HEK293T (cell line): ENCODE results near the gene PDE8A.

Experiments used
- CTBP1 ChIP-seq: fragments of 450-650 bp; IDR thresholded peaks from 2 replicates; pipeline ENCODE4 v1.6.1; 2016; ENCODE audit warnings: borderline replicate concordance
- ELF4 ChIP-seq: fragments of 450-650 bp; IDR thresholded peaks from 2 replicates; pipeline ENCODE4 v1.6.1; 2017; ENCODE audit warnings: antibody characterized with exemption
- FOXK2 ChIP-seq: fragments of 450-650 bp; IDR thresholded peaks from 2 replicates; pipeline ENCODE4 v1.6.1; 2016; ENCODE audit warnings: mild to moderate bottlenecking
- HDGF ChIP-seq: fragments of 450-650 bp; IDR thresholded peaks from 2 replicates; pipeline ENCODE4 v1.6.1; 2017; ENCODE audit warnings: antibody characterized with exemption, borderline replicate concordance
- L3MBTL2 ChIP-seq: fragments of 450-650 bp; conservative IDR thresholded peaks from 2 replicates; pipeline ENCODE4 v1.6.1; 2016; ENCODE audit warnings: mild to moderate bottlenecking

DNA sequence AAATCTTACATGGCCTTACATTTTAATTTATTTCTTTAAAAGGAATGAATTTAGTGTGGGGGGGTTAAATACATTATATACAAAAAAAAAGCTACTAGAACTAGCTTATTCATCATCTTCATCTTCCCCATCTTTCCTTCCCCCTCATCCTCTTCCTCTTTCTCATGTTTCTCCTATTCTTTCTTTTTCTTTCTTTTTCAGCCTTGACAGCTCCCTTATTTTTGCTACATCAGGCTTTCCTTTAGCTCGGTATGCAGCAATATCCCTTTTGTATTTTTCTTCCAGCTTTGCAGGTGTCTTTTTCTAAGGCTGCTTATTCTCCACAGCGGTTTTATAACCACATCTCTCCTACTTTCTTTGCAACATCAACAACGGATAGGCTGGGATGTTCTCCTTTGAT lies 41.3 kb upstream of the PDE8A start:
- TF ChIP-seq FOXK2, result no peak
- TF ChIP-seq ELF4, result no peak
- TF ChIP-seq CTBP1, result no peak
- no peak for TF ChIP-seq HDGF
- TF ChIP-seq L3MBTL2, result no peak
